SW 1271 (cell line): ENCODE measurements around the gene WASF2.
"Not testable (repeated sequence)": the region's sequence is repeated elsewhere in the genome, so short reads cannot be mapped to it uniquely, and the experiment has no call there.

ENCODE experiments used
- DNase-seq, 2 experiments: peaks; one replicate each; lab custom pipeline; 2025; lab: John Stamatoyannopoulos, UW

WASF2 gene

DNA sequence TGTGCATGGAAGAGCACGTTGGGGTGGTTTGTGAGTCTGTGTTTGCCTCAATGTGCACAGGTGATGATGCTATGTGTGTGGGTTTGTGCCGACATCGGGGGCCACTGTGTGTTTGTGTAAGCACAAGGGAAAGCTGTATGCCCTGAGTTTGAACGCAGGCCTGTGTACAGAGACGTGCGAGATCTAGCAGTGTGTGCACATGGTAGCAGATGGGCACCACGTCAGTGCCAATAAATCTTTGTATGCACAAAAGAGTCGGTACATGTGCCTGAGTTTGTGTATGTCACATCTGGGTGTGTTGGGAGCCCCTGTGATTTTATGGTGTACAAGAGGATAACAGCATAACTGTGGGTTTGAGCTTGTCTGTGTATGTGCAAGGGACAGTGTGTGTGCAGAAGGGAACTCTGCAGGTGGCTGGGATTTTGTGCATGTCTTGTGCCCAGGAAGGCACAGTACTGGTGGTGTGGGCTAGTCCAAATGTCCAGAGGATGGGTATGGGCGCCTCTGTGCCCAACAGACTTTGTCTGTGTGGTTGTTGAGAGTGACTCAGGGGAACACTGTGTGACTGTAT lies 32.0 kb upstream of the WASF2 start:
- no peak for DNase-seq

DNA sequence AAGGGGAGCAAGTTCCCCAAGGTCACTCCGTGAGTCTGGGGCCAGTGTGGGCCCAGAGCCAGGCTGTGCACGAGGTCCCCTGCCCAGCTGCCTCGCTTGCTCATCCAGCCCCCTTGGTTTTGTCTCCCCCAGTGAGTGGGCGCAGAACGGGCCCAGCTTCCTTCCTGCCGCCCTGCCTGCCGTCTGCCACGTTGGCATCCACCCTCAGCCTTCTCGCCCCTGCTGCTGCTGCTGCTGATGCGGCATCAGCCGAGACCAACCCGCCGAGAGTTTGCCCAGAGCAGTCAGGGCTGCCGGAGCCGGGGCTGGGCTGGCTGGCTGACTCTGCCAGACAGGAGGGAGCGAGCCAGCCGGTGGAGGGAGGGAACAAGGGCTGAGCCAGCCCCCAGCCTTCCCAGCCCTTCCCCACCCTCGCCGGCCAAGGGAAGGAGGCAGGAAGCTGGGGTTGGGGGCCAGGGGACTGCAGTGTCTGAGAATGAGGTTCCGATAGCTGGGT lies 31.4 kb upstream of the WASF2 start:
- no peak for DNase-seq

DNA sequence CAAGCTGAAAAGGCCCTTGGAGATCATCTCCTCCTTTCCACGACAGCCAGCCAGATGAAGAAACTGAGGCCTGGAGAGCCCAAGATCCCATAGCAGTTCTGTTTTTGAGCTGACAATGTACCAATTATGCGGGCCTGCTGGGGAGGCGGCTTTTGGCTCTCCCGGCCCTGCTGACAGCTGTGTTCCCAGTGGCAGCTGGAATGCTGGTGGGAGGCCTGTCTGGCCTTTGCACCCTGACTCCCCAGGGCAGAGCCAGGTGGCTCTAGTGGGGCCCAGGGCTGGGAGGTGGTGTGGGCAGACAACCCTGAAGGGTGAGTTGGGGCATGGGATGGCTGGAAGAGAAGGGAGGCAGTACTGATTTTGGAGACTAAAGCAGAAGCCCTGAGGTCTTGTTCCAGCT lies 30.7 kb upstream of the WASF2 start:
- no peak for DNase-seq

DNA sequence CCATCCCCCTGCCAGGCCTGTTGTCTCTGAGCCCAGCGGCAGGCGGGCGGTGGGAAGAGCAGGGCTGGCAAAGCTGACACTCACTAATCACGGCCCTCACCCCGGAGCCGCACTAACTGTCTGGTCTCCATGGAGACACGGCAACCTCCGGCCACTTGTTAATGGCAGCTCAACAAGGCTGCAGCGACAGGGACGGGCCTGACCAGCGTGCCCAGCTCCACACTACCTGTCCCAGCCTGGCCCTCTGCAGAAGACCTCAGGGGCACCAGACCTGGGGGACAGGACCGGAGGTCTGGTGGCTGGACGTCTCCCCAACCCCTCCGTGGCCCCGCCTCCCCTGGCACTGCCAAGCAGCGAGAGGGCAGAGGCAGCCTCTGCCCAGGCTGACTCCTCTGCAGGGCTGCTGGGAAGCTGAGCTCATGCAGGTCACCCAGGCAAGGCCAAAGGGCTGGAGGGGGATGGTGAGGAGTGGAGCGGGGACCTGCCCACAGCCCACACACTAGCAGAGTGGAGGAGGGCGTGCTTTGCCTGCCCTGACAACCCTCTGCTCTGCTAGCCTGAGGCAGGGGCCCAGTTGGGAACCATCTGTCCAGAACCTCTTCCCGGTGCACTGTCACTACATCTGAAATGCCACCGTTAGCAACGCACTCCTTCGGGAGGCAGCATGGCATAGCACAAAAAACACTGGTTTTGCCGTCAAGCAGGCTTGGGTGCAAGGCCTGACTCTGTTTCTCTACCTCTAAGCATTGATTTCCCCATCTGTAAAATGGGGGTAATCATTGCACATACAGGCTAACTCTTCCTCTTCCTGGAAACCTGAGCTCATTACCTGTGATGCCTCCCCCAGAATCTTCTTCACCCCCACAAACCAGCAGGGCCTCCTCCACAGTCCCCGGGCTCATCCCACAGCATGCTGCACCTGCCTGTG lies 29.6 kb upstream of the WASF2 start:
- DNase-seq = no peak

DNA sequence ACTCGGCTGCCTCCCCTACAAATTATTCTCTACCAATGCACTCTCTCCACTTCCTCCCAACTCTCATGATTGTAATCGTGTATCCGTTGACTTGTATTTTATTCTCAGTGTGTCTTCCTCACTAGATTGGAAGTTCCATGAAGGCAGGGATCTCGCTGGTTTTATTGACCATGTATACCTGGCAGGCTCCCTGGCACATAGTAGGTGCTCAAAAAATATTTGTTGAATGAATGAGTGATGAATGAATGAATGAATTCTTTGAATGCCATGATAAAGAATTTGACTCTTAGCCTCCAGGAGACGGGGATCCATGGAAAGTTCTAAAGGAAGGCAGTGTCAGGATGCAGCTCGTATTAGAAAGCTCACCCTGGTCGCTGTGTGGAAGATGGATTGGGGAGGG lies 28.8 kb upstream of the WASF2 start:
- DNase-seq = no peak

DNA sequence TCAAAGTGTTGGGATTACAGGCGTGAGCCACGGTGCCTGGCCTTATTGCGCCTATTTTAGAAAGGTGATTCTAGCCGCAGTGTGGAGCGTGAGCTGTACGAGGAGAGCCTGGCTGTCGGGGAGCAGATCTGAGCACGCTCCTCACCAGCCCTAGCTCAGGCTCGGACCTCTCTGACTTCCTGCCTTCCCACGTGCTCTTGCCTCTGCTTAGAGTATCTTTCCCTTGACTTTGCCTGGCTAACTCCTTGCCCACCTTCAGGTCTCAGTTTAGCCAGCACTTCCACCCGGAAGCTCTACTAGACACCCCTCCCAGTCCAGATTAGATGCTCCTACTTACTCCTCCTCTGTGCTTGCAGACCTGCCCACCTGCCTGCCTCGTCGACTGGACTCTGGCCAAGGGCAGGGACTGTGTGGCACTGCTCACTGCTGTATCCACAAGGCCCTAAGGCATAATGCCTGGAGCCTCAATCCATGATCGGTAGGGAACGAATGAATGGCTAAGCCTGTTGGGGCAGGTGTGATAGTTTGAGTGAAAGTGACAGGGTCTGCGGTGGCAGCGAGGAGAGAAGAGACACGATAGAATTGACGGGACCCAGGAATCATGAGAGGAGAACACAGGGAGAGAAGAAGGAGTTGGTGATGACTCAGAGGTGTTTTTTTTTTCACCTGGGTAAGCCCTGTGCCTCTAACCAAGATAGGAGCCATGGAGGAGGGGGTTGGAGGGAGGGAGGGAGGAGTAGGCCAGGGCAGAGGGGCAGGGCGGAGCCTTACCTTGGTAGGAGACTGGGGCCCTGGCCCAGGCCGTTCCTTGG lies 28.1 kb upstream of the WASF2 start:
- no peak for DNase-seq

DNA sequence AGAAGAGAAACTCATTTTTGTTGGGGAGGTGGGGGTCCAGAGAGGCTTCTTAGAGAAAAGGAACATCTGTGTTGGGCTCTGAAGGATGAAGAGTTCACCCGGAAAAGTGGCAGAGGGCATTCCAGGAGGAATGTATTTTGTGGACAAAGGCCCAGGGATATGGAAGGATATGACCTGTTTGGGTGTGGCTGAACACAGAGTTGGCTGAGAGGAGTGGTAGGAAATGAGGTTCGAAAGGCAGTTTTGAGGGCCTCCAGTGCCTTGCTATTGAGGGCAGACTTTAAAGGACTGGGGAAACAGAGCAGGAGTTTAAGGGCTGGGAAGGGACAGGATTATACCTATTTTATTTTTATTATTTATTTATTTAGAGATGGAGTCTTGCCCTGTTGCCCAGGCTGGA lies 27.3 kb upstream of the WASF2 start:
- DNase-seq = no peak

DNA sequence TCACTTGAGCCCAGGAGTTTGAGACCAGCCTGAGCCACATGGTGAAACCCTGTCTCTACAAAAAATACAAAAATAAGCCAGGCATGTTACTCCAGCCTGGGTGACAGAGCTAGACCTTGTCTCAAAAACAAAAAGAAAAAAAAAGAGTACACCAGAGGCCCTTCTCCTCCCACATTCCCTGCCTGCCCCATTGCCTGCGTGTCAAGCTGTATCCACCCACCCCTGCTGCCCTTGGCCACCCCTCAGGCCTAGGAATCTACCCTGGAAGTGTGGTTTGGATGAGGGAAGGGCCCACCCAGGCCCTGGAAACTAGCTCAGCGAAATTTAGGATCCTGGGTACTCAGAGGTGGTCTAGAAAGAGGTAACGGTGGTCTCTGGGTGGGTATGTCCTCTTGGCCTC lies 25.7 kb upstream of the WASF2 start:
- no peak for DNase-seq

DNA sequence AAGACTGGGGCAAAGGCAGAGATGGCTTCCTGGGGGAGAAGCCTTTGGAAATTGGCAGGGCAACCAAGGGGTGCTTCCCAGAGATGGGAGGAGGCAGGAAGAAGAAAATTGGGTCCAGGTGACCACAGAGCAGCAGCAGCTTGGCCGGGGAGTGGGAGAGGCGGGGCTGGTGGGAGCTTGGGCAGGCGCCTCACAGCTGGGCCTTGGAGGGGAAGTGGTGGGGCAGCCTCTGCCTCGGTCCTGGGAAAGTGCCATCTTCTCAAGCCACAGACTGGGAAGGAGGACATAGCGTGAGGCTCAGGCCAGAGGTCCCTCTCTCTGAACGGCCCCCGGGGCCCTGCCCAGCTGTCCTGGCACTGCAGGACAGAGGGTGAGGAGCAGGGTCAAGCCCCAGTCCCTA lies 24.0 kb upstream of the WASF2 start:
- no peak for DNase-seq

DNA sequence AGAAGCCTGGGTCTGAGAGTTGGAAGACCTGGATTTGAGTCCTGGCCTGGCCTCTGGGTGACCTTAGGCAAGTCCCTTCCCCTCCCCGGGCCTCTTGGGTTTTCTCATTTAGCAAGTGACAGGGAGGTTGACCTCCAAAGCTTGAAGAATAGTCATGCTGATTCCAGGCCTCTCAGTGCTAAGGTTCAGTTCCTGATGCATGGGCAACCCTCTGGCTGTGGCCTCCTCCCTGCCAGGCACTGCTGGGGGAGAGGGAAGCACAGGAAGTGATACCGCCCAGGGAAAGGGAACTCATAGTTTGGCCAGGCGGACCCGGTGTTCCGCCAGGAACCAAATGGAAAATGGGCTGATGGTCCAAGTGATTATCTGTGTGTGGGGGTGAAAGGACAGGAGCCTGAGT lies 23.6 kb upstream of the WASF2 start:
- no peak for DNase-seq

DNA sequence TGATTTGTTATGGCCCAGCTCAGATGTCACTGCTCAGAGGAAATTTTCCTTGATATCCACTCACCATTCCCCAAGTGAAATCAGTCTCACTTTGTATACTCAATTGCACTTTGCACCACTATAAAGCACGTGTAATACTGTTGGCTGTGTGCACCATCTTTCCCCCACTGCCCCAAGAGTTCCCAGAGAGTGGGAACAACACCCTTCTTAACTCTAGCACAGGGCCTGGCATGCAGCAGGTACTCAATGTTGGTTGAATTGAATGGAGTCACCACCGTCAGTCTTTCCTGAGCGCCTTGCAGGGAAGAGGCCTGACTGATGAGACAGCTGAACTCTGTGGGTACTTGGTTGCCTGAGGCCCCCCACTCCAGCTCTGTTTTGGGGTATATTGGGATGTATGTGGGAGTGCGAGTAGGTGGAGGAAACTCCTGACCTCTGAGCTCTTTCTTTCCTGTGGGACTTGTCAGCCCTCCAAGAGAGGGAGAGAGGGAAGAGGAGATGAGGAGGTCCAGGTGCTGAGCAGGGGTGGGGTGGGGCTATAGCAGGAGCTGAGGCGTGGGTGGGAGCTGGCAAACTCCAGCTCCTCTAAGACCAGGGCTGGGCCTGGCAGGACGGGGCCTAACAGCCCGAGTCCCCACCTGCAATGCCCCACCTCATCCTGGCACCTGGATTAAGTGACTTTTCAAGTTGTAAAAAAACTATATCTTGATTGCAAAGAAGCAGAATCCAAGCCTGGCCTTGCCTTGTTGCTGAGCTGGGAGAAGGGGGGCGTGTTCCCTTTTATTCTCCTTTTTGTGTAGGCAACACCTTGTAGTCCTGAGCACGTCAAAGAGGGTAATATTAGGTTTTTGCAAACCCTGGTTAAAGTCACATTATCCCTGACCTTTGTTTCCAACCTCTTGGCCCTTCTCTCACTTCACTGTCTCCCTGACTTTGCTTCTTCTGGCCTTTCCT lies 19.4 kb upstream of the WASF2 start:
- DNase-seq = no peak

DNA sequence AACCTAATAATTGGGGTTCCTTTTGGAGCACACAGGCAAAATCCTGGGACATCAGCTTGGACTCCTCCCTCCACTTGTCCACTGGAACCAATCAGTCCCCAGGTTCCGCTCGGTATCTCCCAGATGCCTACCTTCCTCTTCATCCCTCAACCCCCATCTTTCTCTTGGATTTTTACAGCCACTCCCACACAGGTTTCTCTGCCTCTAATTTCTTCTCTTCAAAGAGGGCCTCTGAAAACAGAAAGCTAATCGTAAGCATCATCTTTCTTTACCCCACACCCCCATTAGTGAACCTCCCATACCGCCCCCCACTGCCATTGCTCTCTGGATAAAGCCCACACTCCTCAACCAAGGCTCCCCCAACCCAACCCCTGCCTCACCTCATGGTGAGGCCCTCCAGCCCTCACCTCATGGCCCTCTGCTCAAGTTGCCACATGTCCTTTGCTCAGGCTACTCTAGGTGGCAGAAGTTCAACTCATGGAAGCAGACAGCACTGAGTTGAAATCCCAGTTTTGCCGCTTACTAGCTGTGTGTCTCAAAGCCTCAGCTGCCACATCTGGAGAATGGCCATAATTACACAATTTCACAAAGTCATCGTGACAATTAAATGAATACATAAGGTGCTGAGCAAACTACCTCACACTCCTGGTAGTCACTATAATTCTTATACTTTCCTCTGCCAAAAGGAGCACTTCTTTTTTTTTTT lies 18.1 kb upstream of the WASF2 start:
- DNase-seq = no peak

DNA sequence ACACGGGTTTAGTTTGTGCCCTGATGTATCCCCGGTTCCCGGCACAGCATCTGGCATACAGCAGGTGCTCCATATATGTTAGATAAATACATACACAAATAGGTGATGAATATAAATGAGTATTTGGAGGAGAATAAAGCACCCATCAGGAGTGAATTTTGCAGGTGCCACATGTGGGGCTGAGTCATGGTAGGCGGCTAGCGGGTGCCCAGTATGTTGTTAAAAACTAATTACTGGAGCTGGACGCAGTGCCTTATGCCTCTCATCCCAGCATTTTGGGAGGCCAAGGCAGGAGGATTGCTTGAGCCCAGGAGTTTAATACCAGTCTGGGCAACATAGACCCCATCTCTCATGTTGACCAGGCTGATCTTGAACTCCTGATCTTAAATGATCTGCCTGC lies 16.7 kb upstream of the WASF2 start:
- DNase-seq = no peak

DNA sequence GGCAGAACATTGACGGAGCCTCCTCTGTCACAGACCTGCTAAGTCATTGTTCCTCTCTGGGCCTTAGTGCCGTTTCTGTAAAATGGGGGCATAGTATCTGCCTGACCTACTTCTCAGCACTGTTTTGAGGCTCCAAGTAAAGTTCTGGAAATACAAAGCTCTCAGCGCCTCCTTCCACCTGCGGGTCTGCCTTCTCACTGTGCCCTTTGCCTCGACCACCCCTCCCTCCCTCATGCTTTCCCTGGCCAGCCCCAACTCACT lies 15.4 kb upstream of the WASF2 start:
- no peak for DNase-seq

DNA sequence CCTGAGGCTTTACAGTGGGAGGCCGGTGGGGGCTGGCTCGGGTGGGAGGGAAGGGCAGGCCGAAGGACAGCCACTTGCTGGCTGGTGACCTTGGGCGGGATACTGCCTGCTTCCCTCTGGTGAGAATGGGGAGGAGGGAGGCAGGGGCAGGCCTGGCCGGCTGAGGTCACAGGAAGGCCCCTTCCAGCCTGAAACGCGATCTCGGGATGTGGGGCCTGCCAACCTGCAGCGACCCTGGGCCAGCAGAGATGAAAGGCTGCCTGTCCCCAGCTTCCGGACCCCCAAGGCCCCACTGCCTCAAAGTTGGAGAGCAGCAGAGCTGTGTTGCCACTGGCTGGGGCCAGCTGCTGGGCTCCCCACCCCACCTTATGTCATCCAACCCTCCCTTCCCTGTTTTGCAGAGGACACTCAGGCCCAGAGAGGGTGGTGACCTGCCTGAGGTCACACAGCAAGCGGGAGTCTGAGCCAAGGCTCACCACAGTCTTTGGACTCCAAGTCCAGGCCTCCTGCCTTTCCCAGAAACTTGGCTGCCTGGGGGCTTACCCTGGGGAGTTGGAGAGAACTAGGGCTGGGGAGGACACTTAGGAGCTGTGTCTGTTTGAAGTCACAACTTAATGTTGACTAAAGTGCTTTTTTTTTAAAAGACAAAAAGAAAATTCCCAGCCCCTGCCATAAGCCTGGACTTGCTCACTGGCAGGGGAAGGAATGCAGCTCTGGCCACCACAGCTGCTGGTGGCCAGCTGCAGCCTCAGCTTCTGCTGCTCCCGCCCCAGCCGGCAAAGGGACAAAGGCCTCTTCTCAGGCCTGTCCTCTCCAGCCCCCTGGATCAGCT lies 14.8 kb upstream of the WASF2 start:
- DNase-seq = no peak

DNA sequence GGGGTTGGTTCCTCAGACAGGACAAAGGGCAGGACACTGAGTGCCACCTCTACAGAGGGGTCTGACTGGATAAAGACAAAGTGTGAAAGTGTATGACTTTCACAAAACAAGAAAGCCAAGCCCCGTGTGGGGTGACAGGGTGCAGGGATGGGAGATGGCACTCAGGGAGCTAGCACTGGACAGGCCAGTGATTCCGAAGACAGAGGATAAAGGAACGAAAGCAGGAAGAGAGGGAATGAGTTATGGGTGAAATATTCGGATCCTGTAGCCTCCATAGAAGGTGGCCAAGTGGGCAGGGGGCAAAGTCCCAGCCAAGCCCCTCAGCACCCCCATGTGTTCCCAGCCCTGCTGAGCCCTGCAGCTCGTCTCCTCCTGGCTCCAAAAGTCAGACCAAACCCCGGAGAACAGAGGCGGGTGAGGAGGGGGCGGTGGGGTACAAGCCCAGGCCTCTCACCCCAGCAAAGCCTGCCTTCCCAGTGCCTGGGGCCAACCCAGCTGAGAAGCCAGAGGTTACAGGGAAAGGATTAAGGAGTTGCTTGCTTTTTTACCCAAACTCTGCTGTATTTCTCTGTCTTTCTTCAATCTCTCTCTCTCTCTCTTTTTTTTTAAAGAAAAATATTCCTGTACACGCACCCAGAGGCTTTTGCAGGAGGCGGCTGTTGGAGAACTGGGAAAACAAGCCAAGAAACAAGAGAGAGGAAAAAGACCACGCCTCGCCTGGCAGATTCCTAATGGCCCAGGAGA lies 14.0 kb upstream of the WASF2 start:
- DNase-seq = no peak

DNA sequence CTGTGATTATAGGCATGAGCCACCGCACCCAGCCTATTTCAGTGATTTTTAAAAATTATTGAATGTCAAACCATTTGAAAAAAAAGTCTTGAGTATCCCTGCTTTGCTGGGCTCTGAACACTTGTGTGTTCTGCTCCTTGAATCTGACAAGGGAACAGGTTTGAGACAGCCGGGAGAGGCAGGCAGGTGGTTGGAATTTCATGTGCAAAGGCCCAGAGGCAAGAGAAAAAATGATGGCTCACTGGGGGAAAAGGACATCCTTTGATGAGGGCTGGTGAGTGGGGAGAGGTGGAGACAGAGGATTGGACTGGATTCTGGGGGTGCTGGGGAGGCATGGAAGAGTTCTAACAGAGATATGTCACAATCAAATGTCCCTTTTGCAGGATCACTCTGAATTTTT lies 13.1 kb upstream of the WASF2 start:
- DNase-seq = no peak

DNA sequence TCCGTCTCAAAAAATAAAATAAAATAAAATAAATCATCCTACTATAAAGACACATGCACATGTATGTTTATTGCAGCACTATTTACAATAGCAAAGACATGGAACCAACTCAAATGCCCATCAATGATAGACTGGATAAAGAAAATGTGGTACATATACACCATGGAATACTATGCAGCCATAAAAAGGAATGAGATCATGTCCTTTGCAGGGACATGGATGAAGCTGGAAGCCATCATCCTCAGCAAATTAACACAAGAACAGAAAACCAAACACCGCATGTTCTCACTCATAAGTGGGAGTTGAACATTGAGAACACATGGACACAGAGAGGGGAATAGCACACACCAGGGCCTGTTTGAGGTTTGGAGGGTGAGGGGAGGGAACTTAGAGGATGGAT lies 11.2 kb upstream of the WASF2 start:
- not testable (repeated sequence) for DNase-seq

DNA sequence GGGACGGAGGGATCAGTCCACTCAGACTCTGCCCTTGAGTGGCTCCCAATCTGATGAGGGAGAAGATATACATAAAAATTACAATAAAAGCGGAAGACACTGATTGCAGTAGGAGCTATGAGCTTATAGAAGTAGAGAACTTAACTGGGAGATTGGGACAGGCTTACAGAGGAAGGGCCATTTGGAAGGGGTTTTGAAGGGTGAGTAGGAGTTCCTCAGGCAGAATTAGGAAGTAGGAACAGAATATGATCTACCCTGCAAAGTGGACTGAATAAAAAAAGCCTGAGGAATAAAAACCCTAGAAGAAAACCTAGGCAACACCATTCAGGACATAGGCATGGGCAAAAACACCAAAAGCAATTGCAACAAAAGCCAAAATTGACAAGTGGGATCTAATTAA lies 9.2 kb upstream of the WASF2 start:
- no peak for DNase-seq
